IPS DF 6.9 (cell line): ENCODE measurements around the gene RMI1.
"Not testable (repeated sequence)": the region's sequence is repeated elsewhere in the genome, so short reads cannot be mapped to it uniquely, and the experiment has no call there.

Experiments used
- DNase-seq: peaks from one replicate; pipeline ENCODE4 v3.0.0-alpha.2; 2013; ENCODE audit warnings: low read depth, low spot score
- H3K27ac ChIP-seq: one replicate; pipeline ENCODE4 v1.5.1; 2013; ENCODE audit warnings: low read length, control low read depth
- H3K27me3 ChIP-seq: 2 replicates; pipeline ENCODE4 v1.6.1; 2013; ENCODE audit warnings: mild to moderate bottlenecking, low read length; ENCODE audit not compliant: control insufficient read depth, insufficient read depth
- H3K36me3 ChIP-seq: 2 replicates; pipeline ENCODE4 v1.6.1; 2013; ENCODE audit warnings: low read length; ENCODE audit not compliant: control insufficient read depth, insufficient read depth
- H3K4me1 ChIP-seq: 2 replicates; pipeline ENCODE4 v1.6.1; 2013; ENCODE audit warnings: low read length; ENCODE audit not compliant: control insufficient read depth, insufficient read depth
- H3K4me3 ChIP-seq: 2 replicates; pipeline ENCODE4 v1.5.1; 2013; ENCODE audit warnings: mild to moderate bottlenecking, low read length
- H3K9me3 ChIP-seq: 2 replicates; pipeline ENCODE4 v1.6.1; 2013; ENCODE audit warnings: low read length, inconsistent platforms; ENCODE audit not compliant: control insufficient read depth, insufficient read depth
- WGBS: extraction: QIAGEN DNeasy Blood & Tissue Kit; methylation state at CpG from one replicate; pipeline ENCODE4 v1.1.7; 2013; ENCODE audit warnings: mixed read lengths, missing lambda C conversion rate; ENCODE audit not compliant: insufficient read length, insufficient coverage; 5-methylcytosine and 5-hydroxymethylcytosine counted together

Gene RMI1

DNA sequence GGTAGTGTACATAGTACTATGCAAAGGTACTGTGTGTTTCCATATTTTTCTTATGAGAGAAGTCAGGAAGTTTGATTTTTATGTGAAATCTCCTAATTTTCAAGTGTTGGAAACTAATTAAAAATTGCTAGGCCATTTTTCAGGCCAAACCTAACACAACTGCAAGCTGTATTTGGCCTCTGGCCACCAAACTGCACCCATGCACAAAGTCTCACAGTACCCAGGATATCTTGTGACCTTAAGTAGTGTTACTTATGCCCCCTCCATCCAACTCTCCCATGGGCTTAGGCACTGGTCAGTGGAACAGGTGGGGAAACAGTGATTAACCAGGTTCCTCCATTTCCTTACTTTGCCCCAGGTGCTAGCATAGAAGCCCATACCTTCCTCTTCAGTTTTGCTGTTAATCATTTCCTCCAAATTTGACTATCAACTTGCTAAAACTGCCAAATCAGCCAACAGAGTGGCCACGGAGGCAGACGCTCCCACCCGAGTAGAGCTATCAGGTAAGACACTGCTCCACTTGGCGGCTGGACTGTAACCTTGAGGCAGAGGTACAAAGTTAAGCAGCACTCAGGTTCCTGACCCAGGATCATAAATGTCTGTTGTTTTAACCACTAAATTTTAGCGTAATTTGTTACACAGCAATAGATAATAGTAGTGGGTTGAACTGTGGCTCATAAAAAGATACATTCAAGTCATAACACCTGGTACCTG is 39.9 kb upstream of the RMI1 start:
- H3K4me1 ChIP-seq = no peaks in the 10 kb centered on the region
- DNase-seq = no peak
- no CpG with 5 or more reads among the region's 5 CpGs for WGBS
- H3K9me3 ChIP-seq = no peaks in the 10 kb centered on the region
- no peak overlapping the region for H3K4me3 ChIP-seq
- no peaks in the 10 kb centered on the region for H3K36me3 ChIP-seq
- H3K27ac ChIP-seq = no peak overlapping the region
- H3K27me3 ChIP-seq = no peaks in the 10 kb centered on the region

DNA sequence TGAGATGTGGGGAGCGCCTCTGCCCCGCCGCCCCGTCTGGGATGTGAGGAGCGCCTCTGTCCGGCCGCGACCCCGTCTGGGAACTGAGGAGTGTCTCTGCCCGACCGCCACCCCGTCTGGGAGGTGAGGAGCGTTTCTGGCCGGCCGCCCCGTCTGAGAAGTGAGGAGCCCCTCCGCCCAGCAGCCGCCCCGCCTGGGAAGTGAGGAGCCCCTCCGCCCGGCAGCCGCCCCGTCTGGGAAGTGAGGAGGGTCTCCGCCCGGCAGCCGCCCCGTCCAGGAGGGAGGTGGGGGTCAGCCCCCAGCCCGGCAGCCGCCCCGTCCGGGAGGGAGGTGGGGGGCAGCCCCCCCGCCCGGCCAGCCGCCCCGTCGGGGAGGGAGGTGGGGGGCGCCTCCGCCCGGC is 32.5 kb upstream of the RMI1 start:
- no CpG with 5 or more reads among the region's 39 CpGs for WGBS
- H3K9me3 ChIP-seq, H3K27ac ChIP-seq, H3K36me3 ChIP-seq, H3K27me3 ChIP-seq, DNase-seq, H3K4me3 ChIP-seq, H3K4me1 ChIP-seq: not testable (repeated sequence)

DNA sequence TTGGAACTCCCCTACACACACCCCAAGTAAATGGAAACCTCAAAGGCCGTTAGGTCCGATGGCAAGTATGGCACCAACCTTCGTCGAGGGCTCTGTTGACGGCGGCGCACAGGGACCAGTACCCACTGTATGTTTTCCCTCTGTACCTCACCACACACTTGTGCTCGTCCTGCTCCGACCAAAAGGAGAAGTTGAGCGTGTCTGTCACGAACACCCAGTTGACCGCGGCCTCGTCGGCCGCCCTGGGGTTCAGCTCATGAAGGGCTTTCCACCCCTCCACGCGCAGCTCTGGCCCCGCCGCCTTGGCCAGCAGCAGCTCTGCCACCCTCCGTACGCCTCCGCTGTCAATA is 24.5 kb upstream of the RMI1 start:
- Histone ChIP-seq H3K27ac (no peak overlapping the region), H3K4me3 (peak overlapping the region; percentile 47; the same call in 1 of the 2 replicates), H3K4me1 (no peaks in the 10 kb centered on the region), H3K36me3 (no peaks in the 10 kb centered on the region), H3K27me3 (no peaks in the 10 kb centered on the region), H3K9me3 (no peaks in the 10 kb centered on the region)
- no peak for DNase-seq
- no CpG with 5 or more reads among the region's 23 CpGs for WGBS

DNA sequence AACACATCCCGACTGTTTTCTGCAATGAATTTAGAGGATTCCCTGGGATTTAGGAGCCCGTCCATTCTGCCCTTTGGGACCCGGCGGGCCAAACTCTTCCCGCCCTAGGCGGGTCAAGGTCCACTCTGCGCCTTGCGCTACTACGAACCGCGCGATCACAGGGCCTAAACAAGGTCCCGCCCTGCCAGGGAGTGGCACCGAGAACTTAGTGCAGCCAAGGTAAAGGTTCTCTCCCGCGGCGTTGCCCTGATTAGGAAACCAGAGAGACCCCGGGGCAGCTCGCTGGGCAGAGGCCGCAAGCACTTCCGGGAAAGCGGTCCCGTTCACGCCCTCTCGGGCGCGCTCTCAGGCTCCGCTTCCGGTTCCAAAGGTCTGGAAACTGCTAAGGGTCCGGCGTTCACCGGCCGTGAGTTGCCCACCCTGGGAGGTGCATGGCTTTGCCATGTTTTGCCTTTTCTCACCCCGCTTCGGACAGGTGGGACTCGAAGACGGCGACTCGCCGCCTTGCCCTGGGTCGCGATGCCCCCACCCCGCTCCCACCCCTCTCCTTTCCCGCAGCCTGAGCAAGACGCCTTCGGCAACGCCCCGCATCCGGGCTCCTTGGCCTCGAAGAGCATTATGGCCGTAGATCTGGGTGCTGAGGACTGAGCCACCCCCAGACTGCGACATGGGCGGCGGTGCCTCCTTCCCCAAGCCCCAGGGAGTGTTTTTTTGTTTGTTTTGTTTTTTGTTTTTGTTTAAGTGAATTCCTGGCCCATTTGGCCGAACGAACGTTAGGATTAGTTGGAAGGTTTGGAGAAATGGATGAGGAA is 24.0 kb upstream of the RMI1 start:
- Histone ChIP-seq H3K4me3 (peak overlapping the region; percentile 47; the same call in 1 of the 2 replicates), H3K27ac (no peak overlapping the region), H3K36me3 (no peaks in the 10 kb centered on the region), H3K9me3 (no peaks in the 10 kb centered on the region), H3K4me1 (no peaks in the 10 kb centered on the region), H3K27me3 (no peaks in the 10 kb centered on the region)
- no peak for DNase-seq
- WGBS = 100% methylated on average over 3 of the region's 57 CpGs

- H3K4me1 ChIP-seq = no peaks in the 10 kb centered on the region
- H3K36me3 ChIP-seq = no peaks in the 10 kb centered on the region
- no peaks in the 10 kb centered on the region for H3K9me3 ChIP-seq
- H3K27me3 ChIP-seq = no peaks in the 10 kb centered on the region
- DNase-seq = no peak
- H3K27ac ChIP-seq = no peak overlapping the region
- H3K4me3 ChIP-seq = no peak overlapping the region; the same call in 1 of the 2 replicates
- no CpG with 5 or more reads among the region's 4 CpGs for WGBS
These were observed 23.4 kb upstream of the RMI1 start for GRCh38 chr9:83957248-83957513.

- DNase-seq = no peak
- Histone ChIP-seq H3K4me3 (no peak overlapping the region), H3K27ac (no peak overlapping the region), H3K27me3 (no peaks in the 10 kb centered on the region), H3K4me1 (no peaks in the 10 kb centered on the region), H3K9me3 (no peaks in the 10 kb centered on the region), H3K36me3 (no peaks in the 10 kb centered on the region)
- no CpG with 5 or more reads among the region's 4 CpGs for WGBS
These were observed 21.5 kb upstream of the RMI1 start for GRCh38 chr9:83959061-83959460.

DNA sequence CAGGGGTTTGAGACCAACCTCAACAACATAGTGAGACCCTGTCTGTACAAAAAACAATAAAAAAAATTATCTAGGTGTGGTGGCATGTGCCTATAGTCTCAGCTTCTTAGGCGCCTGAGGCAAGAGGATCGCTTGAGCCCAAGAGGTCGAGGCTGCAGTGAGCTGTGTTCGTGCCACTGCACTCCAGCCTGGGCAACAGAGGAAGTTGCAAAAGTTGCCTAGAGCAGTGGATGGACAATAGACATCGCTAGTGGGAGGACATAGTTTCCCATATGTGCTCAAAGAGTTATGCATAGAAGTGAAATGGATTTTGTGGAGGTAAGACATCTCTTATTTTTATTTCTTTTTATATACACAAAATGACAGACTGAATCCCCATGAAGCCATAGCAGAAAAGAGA is 19.6 kb upstream of the RMI1 start:
- Histone ChIP-seq H3K36me3 (no peaks in the 10 kb centered on the region), H3K27ac (no peak overlapping the region), H3K4me3 (no peak overlapping the region), H3K4me1 (no peaks in the 10 kb centered on the region), H3K27me3 (no peaks in the 10 kb centered on the region), H3K9me3 (no peaks in the 10 kb centered on the region)
- WGBS = no CpG with 5 or more reads among the region's 5 CpGs
- no peak for DNase-seq

- DNase-seq = no peak
- no peak overlapping the region for H3K4me3 ChIP-seq
- H3K9me3 ChIP-seq = no peaks in the 10 kb centered on the region
- H3K36me3 ChIP-seq = no peaks in the 10 kb centered on the region
- no peak overlapping the region for H3K27ac ChIP-seq
- no CpG with 5 or more reads among the region's 3 CpGs for WGBS
- H3K27me3 ChIP-seq = no peaks in the 10 kb centered on the region
- H3K4me1 ChIP-seq = no peaks in the 10 kb centered on the region
These were observed 18.4 kb upstream of the RMI1 start for GRCh38 chr9:83962165-83962564.

- DNase-seq = no peak
- no peaks in the 10 kb centered on the region for H3K27me3 ChIP-seq
- peaks cover 3% of the 10 kb centered on the region; the same call in 1 of the 2 replicates for H3K36me3 ChIP-seq
- WGBS = no CpG with 5 or more reads among the region's 2 CpGs
- H3K4me3 ChIP-seq = no peak overlapping the region
- no peak overlapping the region for H3K27ac ChIP-seq
- H3K9me3 ChIP-seq = no peaks in the 10 kb centered on the region
- H3K4me1 ChIP-seq = no peaks in the 10 kb centered on the region
These were observed 15.6 kb upstream of the RMI1 start for GRCh38 chr9:83964973-83965349.

GRCh38 chr9:83965350-83966208 is 15.0 kb upstream of the RMI1 start:
- Histone ChIP-seq H3K9me3 (no peaks in the 10 kb centered on the region), H3K4me1 (no peaks in the 10 kb centered on the region), H3K36me3 (peaks cover 3% of the 10 kb centered on the region; the same call in 1 of the 2 replicates), H3K27me3 (no peaks in the 10 kb centered on the region), H3K4me3 (no peak overlapping the region), H3K27ac (no peak overlapping the region)
- DNase-seq = no peak
- no CpG with 5 or more reads among the region's 11 CpGs for WGBS
